Fibroblast of the aortic adventitia (primary cell): Measurements from ENCODE around the gene SETMAR. TPM values are rescaled to one million over a fixed set of nuclear protein-coding genes. Genes with fewer than 3 reads are reported as not detected.

ENCODE experiments used
- DNase-seq: peaks from one replicate; pipeline ENCODE4 v3.0.0-alpha.2; 2010; ENCODE audit warnings: low read depth
- H3K4me3 ChIP-seq: 2 replicates; pipeline ENCODE4 v1.5.1; 2011; ENCODE audit warnings: low read depth, mild to moderate bottlenecking, control low read depth, low read length, moderate library complexity
- total RNA-seq: library from RNA; depleted of rRNA; stranded (reverse); fragments of >200 nt; gene quantifications from 2 replicates; pipeline ENCODE4 v1.2.3, GENCODE V29; 2012; ENCODE audit warnings: low replicate concordance
- TF ChIP-seq, protein P1 (sequence below): IDR thresholded peaks from 2 replicates; pipeline ENCODE4 v1.5.1; 2011; ENCODE audit warnings: mild to moderate bottlenecking, low read length, control low read depth, inconsistent platforms; ENCODE audit not compliant: insufficient read depth

Gene SETMAR
- total RNA-seq, 1 donor, result 12.6 TPM

DNA sequence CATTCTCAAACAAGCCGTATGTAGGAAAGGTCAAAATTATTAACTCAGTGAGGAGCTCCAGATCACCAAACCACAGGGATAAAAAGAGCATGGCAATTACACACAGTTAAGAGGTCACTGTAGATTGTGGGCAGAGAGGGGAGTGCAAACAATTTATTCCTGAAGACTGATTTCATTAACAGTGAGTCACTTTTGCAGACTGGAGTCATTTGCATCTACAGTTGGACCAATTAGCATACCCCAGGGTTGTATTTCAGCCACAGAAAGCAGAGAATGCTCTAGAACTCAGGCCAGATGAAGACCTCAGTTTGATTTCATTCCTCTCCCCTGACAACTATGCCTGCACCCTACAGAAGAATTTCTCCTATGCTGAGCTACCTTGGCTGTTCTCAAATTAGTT lies 40.1 kb downstream of the SETMAR start:
- TF ChIP-seq, protein P1, sequence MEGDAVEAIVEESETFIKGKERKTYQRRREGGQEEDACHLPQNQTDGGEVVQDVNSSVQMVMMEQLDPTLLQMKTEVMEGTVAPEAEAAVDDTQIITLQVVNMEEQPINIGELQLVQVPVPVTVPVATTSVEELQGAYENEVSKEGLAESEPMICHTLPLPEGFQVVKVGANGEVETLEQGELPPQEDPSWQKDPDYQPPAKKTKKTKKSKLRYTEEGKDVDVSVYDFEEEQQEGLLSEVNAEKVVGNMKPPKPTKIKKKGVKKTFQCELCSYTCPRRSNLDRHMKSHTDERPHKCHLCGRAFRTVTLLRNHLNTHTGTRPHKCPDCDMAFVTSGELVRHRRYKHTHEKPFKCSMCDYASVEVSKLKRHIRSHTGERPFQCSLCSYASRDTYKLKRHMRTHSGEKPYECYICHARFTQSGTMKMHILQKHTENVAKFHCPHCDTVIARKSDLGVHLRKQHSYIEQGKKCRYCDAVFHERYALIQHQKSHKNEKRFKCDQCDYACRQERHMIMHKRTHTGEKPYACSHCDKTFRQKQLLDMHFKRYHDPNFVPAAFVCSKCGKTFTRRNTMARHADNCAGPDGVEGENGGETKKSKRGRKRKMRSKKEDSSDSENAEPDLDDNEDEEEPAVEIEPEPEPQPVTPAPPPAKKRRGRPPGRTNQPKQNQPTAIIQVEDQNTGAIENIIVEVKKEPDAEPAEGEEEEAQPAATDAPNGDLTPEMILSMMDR, result no peak
- no peak for DNase-seq
- no peak overlapping the region for H3K4me3 ChIP-seq

DNA sequence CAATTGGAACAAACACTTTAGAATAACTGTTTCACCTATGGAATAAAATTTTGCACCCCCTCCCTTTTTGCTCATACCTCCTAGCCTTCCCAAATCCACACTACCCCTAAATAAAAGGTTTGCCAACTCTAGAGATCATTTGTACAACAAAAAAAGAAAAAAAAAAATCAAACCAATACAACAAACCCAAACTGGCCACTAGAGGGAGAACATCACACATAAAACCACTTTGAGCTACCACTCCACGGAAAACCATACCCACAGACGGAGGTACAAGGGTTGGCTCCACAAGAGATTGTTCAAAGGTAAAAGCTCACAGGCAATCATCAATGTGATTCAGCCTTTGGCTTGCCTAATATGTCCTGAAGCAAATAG lies 47.6 kb downstream of the SETMAR start:
- DNase-seq, result peak; percentile 88
- H3K4me3 ChIP-seq, result peak overlapping the region; percentile 43
- TF ChIP-seq, protein P1, result peak; percentile 65

DNA sequence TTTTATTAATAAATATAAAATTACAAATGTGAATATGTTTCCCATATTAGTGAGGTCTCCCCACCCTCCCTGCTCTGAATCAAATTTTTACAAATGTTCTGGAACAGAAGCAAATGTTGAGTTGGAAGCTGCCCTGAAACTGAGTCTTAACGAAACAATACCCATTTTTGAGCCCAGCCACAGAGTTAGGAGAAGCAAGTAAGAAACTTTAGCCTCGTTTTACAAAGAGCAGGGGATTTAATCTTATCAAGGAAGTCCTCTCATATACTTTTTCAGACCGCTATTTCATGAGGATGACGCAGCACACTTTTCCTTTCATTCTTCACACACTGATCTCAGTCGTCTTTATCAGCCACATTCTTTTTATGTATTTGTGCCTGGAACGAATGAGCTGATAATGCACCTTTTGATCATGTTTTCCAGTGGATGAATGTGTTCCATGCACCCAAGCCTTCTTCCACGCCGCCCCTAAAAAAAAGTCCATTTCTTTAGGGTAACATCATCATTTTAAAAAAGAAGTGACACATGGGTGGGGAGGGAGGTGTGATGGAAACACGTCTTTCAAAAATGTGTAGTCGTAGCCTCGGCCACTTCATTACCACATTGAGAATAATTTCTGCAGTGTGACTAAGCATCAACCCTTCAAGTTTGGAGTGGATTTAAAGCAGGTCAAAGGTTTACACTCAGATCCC lies 48.1 kb downstream of the SETMAR start:
- TF ChIP-seq, protein P1, result no peak
- DNase-seq, result peak; percentile 71
- H3K4me3 ChIP-seq, result peak overlapping the region; percentile 43

DNA sequence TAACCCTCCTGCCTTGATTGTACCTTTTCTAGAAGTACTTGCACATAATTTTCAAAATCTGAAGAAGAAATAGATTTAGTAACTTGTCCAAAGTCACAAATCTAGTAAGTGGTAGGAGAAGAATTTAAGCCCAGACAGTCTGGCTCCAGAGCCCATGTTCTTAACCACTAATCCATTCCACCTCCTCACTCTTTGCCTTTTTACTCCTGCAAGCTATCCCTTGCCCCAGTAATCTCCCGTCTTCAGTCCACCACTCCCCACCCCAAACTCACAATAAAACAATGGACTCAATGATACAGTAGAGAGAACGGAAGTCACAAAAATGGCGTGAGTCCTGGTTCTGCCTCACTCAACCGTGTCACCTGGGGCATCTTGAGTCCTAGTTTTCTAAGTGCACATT lies 48.7 kb downstream of the SETMAR start:
- TF ChIP-seq, protein P1, result no peak
- DNase-seq, result no peak
- H3K4me3 ChIP-seq, result no peak overlapping the region

DNA sequence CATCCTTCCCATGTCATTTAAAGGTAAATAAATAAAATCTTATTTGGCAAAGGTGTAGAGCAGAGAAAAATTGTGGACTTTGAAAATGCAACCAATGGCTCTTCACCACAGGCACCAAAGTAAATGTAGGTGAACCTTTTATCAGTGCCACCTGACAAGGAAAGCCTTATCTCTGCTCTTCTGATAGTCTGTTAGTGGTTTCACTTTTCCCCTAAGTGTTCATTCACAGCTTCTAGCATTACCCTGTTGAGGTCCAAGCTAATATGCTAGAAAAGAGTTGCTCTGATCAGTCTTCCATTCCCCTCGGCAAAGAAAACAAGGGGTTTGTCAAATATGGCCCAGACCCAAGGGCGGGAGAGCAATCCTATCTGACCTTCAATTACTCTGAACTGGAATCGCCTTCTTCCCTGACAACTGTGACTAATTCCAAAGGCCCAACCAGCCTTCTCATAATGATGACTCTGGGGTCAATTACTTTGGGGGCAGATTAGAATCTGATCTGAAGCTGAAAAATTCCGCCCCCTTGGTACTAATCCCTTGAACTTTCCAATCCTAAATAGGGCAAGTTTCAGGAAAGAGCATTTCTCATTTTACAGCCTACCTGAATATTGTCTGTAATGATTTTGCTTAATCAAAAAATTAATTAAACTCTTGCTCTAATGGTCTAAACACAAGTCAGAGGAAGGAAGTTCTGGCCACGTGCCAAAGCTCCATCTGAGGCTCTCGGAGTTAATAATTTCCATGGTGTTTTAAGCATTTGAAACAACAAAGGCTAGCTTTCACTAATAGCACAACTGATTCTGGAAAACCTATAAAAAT lies 52.4 kb downstream of the SETMAR start:
- no peak overlapping the region for H3K4me3 ChIP-seq
- DNase-seq, result no peak

DNA sequence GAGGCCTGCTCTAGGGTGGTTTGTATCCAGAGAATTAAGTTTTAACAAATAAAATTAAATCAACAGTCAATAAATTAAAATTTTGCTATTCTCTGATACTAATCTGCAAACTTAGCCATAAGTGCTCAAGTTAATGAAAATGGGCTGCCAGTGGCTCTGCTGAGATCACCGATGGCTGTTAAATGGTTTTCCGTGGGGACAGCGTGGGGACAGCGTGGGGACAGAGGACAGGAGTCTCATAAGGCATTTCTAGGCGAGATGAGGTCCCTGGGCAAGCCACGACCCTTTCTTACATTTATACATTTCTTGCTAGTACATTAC lies 53.0 kb downstream of the SETMAR start:
- DNase-seq, result no peak
- H3K4me3 ChIP-seq, result no peak overlapping the region
- TF ChIP-seq, protein P1, result no peak

More for the DNA sequence above, 52.4 kb downstream of the SETMAR start:
- TF ChIP-seq, protein P1, result no peak
